OCI-LY3 (cell line): ENCODE results near the gene TMCO6.
"Not testable (repeated sequence)": the region's sequence is repeated elsewhere in the genome, so short reads cannot be mapped to it uniquely, and the experiment has no call there.

Experiments
- CTCF ChIP-seq: fragments of 200-600, 300-600 bp; sonication (generic); IDR thresholded peaks from 2 replicates; pipeline ENCODE4 v1.5.1; 2014; ENCODE audit warnings: antibody characterized with exemption, low read length, low read depth
- EZH2phosphoT487 ChIP-seq: fragments of 200-600 bp; shearing (Covaris generic); IDR thresholded peaks from 2 replicates; pipeline ENCODE4 v1.6.1; 2018; ENCODE audit warnings: antibody characterized with exemption, mixed run types, low read depth

GRCh38 chr5:140623061-140623460 is 16.2 kb upstream of the TMCO6 start:
- TF ChIP-seq CTCF, EZH2phosphoT487: not testable (repeated sequence)
